Stimulated activated CD4-positive, alpha-beta T cell treated with anti-CD3 and anti-CD28 coated beads, Interleukin-12 subunit alpha, Interleukin-12 subunit beta, amount 100 ng/mL, for 24 hours (primary cell): ENCODE measurements around the gene EPC2.
"Not testable (repeated sequence)": the region's sequence is repeated elsewhere in the genome, so short reads cannot be mapped to it uniquely, and the experiment has no call there.

Source experiments
- DNase-seq, 2 experiments: peaks; one replicate each; pipeline ENCODE4 v3.0.0-alpha.2; 2020; ENCODE audit warnings: low read depth in 2 of 2

Gene EPC2

DNA sequence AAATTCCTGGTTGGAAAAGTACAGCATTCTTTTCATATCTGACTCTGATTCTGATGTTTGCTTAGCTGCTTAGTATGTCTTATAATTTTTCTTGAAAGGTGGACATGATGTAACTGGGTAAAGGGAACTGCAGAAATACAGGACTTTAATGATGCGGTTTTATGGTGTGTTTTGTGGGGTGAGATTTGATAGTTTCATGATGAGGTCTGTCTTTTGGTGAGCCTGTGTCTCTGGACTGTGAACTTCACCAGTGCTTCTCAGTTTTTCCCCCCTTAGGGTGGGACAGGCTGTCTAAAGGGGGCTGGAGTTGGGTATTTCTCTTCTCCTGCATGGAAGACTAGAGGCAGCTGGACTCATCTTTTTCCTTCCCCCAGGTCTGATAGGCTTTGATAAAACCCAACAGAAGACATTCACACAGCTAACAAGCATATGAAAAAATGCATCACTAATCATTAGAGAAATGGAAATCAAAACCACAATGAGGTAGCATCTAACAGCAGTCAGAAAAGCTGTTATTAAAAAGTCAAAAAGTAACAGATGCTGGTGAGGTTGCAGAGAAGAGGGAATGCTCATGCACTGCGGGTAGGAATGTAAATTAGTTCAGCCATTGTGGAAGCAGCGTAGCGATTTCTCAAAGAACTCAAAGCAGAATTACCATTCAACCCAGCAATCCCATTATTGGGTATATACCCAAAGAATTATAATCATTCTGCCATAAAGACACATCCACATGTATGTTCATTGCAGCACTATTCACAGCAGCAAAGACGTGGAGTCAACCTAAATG, 77.6 kb downstream of the EPC2 start:
- DNase-seq, result no peak

DNA sequence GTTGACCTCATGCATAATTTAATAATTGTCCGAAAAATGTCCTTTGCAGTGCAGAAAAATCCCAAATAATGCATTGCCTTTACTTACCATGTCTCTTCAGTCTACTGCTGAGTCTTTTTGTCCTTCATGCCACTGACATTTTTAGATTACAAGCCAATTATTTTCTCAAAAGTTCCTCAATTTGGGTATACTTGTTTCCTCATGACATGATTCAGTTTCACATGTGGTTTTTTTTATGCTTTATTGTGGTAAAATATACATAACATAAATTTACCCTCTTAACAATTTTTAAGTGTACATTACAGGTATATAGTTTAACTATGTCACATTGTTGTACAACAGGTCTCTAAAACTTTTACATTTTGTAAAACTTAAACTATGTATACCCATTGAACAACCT, 81.0 kb downstream of the EPC2 start:
- no peak for DNase-seq

GRCh38 chr2:148726228-148726627, 81.7 kb downstream of the EPC2 start:
- DNase-seq, result no peak

- DNase-seq, result no peak
Observed at GRCh38 chr2:148730085-148730484, 85.5 kb downstream of the EPC2 start.

DNA sequence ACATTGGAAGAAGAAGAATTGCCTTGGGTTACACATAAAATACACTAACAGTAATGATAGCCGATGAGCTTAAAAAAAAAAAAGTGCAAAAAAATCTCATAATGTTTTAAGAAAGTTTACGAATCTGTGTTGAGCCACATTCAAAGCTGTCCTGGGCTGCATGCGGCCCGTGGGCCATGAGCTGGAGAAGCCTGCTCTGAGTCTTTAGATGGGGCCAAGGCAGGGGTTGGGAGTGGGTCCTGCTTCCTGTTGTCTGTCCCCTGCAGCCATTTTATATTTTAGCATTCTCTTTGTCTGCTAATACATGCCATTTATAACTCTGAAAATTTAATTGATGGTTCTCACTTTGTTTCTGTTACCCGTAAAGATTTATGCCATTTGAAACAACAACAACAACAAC, 93.2 kb downstream of the EPC2 start:
- DNase-seq, result no peak

DNA sequence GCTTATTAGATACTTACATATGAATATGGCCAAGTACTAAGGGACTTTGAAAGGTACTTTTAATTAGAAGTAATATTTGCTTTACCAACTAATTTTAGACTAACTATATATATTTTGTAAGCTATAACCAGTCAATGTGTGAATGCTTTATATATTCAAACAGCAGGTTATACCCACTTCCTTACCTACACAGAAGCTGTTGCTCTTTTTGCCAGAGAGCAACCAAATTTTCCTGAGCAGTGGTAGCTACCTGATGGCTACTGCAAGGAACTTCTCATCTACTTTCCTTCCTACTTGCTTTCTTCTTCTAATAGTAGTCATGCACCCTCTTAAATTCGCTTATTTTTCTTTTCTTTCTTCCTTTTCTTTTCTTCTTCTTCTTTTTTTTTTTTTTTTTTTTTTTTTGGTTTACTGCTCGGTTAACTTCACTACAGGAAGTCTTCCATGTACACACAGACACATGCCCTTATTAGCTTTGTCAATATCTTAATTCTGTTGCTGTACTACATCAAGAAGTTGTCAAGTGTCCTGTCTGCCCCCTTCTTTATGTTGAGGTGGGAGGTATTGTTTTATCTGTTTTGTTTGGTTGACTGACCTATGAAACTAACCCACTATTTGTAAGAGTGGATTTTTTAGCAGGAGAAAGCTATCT, 95.0 kb downstream of the EPC2 start:
- no peak for DNase-seq

DNA sequence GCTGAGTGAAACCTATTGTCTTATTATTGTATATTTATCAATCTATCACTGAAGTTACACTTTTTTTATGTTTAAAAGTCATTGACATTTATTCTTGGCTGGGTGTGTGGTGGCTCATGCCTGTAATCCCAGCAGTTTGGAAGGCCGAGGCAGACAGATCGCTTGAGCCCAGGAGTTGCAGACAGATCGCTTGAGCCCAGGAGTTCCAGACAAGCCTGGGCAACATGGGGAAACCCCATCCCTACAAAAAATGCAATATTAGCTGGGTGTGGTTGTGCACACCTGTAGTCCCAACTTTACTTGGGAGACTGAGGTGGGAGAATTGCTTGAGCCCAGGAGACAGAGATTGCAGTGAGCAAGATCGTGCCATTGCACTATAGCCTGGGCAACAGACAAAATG, 97.8 kb downstream of the EPC2 start:
- DNase-seq, result no peak

- DNase-seq, result no peak
Observed at GRCh38 chr2:148745151-148745851, 100.8 kb downstream of the EPC2 start.

- DNase-seq, result no peak
Observed at GRCh38 chr2:148746973-148747372, 102.4 kb downstream of the EPC2 start.

DNA sequence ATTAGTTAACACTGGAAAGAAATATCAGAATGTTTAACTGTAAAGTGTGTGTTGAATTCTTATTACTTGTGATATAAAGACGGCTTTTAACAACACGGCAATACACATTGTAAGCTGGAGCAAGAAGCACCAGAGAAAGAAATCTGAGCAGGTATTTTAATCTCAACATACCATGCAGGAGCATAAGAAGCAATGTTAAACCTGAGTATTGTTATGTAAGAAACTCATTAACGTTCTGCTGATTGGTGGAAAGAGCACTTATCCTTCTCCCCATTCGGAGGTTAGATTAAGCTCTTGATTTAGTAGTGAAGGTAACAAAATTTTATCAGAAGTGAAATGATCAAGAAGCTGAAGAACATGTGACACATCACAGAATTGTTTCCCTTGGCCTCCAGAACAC, 107.4 kb downstream of the EPC2 start:
- DNase-seq, result no peak

DNA sequence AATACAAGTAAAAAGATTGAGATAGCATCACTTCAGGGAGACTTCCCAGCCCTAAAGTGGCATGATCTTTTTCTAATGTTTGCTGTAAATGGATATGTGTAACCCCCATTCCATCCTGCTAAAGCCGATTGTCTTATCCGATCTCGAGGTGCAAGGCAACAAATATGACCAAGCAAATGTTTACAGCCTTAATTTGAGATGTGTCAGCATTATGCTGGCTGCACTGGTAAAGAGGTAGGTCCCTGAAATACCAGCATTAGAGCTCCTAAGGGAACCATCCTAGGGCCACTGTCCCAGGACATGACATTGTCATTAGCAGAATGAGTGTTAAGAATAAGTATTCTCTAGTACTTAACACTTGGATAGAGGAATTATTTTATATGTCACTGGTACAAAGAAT, 108.4 kb downstream of the EPC2 start:
- no peak for DNase-seq

DNA sequence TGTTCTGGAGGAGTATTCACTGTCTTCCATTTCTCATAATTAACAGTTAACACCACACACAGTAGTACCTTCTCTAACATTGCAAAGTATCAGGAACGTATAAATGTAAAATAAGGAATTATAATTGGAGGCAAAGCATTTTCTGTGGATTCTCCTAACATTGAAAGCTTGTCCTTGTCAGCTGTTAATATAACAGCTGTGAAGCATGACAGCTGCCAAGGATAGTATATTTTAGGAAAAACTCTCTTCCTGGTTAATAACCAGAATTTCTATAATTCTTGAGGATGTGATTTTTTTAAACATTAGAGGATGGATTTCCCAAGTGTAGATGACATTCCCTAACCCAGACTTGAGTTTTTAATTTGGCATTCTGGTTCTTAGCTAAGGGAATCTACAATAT, 110.3 kb downstream of the EPC2 start:
- no peak for DNase-seq

- DNase-seq, result no peak
Observed at GRCh38 chr2:148756292-148756975, 111.9 kb downstream of the EPC2 start.

DNA sequence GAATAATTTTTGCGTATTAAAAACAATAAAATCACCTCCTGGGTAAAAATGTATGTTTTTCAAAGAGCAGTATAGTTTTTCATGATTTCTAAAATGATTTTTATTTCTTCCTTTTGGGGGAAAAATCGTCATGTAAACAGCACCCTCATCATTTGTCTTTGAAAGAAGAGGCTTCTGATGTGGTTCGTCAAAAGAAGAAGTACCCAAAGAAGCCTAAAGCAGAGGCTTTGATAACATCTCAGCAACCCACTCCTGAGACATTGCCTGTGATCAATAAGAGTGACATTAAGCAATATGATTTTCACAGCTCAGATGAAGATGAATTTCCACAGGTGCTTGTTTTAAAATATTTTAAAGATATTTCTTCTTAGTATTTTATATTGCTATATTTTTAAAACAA, 120.3 kb downstream of the EPC2 start:
- no peak for DNase-seq

DNA sequence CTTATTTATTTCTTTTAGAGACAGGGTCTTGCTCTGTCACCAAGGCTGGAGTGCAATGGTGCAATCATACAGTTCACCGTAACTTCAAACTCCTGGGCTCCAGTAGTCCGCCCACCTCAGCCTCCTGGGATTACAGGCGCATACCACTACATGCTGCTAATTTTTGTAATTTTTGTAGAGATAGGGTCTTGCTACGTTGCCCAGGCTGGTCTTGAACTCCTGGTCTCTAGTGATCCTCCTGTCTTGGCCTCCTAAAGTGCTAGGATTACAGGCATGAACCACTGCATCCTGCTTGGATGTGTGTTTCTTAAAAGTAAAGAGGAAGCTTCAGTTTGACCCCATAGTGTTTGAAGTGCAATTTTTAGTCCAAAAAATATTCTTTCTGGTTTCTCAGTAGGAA, 125.5 kb downstream of the EPC2 start:
- DNase-seq, result no peak

DNA sequence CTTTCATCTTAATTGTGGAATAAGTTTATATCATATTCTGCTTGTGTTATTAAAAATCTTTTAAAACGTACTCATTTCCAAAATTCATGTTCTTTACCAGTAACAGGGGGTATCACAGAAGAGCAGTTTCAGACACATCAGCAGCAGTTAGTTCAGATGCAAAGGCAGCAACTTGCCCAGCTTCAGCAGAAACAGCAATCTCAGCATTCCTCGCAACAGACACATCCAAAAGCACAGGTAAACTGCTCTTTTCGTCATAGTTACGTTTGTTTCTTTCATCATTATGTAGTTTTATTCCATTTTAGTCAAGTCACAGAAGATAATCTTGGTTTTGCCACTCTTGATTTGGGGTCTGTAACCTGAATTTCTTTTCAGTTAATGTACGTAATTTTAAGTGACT, 137.0 kb downstream of the EPC2 start:
- no peak for DNase-seq

GRCh38 chr2:148789059-148789458, 144.5 kb downstream of the EPC2 start:
- DNase-seq, result no peak

- DNase-seq, result not testable (repeated sequence)
Observed at GRCh38 chr2:148790172-148790571, 145.6 kb downstream of the EPC2 start.

GRCh38 chr2:148794558-148794957, 150.0 kb downstream of the EPC2 start:
- no peak for DNase-seq

GRCh38 chr2:148796735-148797512, 152.4 kb downstream of the EPC2 start:
- DNase-seq, result no peak

GRCh38 chr2:148802448-148803220, 158.1 kb downstream of the EPC2 start:
- no peak for DNase-seq
